ENCODE measurements around the gene ITFG1. TPM values are rescaled to one million over a fixed set of nuclear protein-coding genes. Genes with fewer than 3 reads are reported as not detected.

ITFG1 gene
- total and polyA plus RNA-seq, 2 of the 8 experiments (the other 6 are each of a cell fraction or from before 2014, with no cell fraction given): 13.8 to 22.2 TPM

DNA sequence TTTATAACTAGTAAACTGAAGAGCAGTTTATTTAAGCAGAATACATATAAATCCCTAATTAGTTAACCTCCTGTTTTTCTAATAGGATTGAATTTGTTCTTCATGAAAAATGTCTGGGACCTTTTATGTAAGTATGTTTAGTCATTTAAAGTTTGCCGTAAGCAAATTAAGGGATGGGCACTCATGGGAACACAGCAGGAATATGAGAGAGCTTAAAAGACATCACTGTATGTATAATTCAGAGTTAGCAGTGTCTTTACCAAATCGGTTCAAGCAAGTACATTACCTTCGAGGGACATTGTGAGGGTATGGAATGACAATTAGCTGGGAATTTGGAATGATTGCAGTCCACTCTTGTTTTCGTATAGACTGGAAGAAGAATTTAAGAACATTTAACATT lies 299.4 kb downstream of the ITFG1 start:
- Histone ChIP-seq H3K4me1 (replicated peaks in 1 of 4; ENCODE audit: control insufficient read depth in 3 of 4, insufficient read depth in 4 of 4, low read length in 3 of 4) (no peaks in the 10 kb centered on the region), H2BK5ac (ENCODE audit: low read depth, low read length) (no peak overlapping the region), H3K79me2 (ENCODE audit: control insufficient read depth in 1 of 2, insufficient read depth in 2 of 2, low read length in 2 of 2) (no peaks in the 10 kb centered on the region), H3K27ac (ENCODE audit: low read depth, low read length) (no peak overlapping the region), H2BK120ac (replicated peaks; ENCODE audit: low read depth, low read length) (no peak overlapping the region), H2AFZ (ENCODE audit: low read length) (no peak overlapping the region), H4K91ac (replicated peaks; ENCODE audit: insufficient read length, low read length) (no peak overlapping the region), H2BK15ac (ENCODE audit: low read length) (no peak overlapping the region), H4K20me1 (replicated peaks in 1 of 2; ENCODE audit: control insufficient read depth in 1 of 2, insufficient read depth in 2 of 2, low read length in 2 of 2) (no peaks in the 10 kb centered on the region), H4K5ac (ENCODE audit: insufficient read length, low read depth, low read length) (no peak overlapping the region), H3K79me1 (ENCODE audit: low read depth, low read length) (no peaks in the 10 kb centered on the region), H2BK20ac (ENCODE audit: low read length) (no peak overlapping the region), H3K36me3 (ENCODE audit: control insufficient read depth in 2 of 4, insufficient read depth in 4 of 4, low read length in 3 of 4) (no peaks in the 10 kb centered on the region), H2AK5ac (ENCODE audit: low read depth, low read length) (no peak overlapping the region), H3K4ac (replicated peaks; ENCODE audit: insufficient read length, low read depth, low read length) (no peak overlapping the region), H3K27me3 (replicated peaks in 1 of 4; ENCODE audit: control insufficient read depth in 3 of 4, extremely low read depth in 1 of 4, insufficient read depth in 3 of 4, low read length in 3 of 4) (no peaks in the 10 kb centered on the region), H2BK12ac (ENCODE audit: low read depth, low read length) (no peak overlapping the region), H3K14ac (ENCODE audit: insufficient read length) (no peak overlapping the region), H3K23ac (ENCODE audit: insufficient read length) (no peak overlapping the region), H3K9ac (replicated peaks in 1 of 4; ENCODE audit: extremely low read depth in 1 of 4, low read depth in 3 of 4, low read length in 3 of 4) (no peak overlapping the region), H3K9me3 (ENCODE audit: insufficient read depth in 2 of 2, low read depth in 1 of 2, low read length in 1 of 2) (no peaks in the 10 kb centered on the region), H4K8ac (ENCODE audit: extremely low read depth, insufficient read depth, low read length) (no peak overlapping the region), H3K23me2 (ENCODE audit: low read depth, low read length) (no peaks in the 10 kb centered on the region; the same call in 1 of the 2 replicates), H3K56ac (replicated peaks; ENCODE audit: insufficient read length, low read depth, low read length) (no peak overlapping the region), H3K4me2 (ENCODE audit: insufficient read depth in 1 of 2, low read depth in 2 of 2, low read length in 2 of 2) (no peak overlapping the region), H3K18ac (ENCODE audit: extremely low read depth, low read length) (no peak overlapping the region), H3K4me3 (ENCODE audit: extremely low read depth in 1 of 4, insufficient read depth in 2 of 4, low read depth in 3 of 4, low read length in 4 of 4) (no peak overlapping the region)
- POLR2A ChIA-PET (ENCODE audit: partially characterized antibody): no interaction called here
- TF ChIP-seq BACH1 (IDR thresholded peaks at IDR 0.05; ENCODE audit: low read length) (no peak), JUN (IDR thresholded peaks at IDR 0.05; ENCODE audit: low read depth, low read length) (no peak), TBP (IDR thresholded peaks at IDR 0.05; ENCODE audit: low read depth, low read length) (no peak), POLR2A (IDR thresholded peaks at IDR 0.05; ENCODE audit: control extremely low read depth in 1 of 2, low read depth in 2 of 2, low read length in 2 of 2) (no peak), EZH2 (IDR thresholded peaks at IDR 0.05; ENCODE audit: low read depth, low read length, severe bottlenecking) (no peak), SUZ12 (IDR thresholded peaks at IDR 0.05; ENCODE audit: low read length) (no peak), SIRT6 (IDR thresholded peaks at IDR 0.05; ENCODE audit: low read length) (no peak), POU5F1 (IDR thresholded peaks at IDR 0.05; ENCODE audit: low read depth, low read length) (no peak), SP1 (IDR thresholded peaks at IDR 0.05; ENCODE audit: low read depth, low read length) (no peak)
- TF ChIP-seq, protein P1, sequence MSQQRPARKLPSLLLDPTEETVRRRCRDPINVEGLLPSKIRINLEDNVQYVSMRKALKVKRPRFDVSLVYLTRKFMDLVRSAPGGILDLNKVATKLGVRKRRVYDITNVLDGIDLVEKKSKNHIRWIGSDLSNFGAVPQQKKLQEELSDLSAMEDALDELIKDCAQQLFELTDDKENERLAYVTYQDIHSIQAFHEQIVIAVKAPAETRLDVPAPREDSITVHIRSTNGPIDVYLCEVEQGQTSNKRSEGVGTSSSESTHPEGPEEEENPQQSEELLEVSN (IDR thresholded peaks at IDR 0.05): no peak
- TF ChIP-seq, protein P2, sequence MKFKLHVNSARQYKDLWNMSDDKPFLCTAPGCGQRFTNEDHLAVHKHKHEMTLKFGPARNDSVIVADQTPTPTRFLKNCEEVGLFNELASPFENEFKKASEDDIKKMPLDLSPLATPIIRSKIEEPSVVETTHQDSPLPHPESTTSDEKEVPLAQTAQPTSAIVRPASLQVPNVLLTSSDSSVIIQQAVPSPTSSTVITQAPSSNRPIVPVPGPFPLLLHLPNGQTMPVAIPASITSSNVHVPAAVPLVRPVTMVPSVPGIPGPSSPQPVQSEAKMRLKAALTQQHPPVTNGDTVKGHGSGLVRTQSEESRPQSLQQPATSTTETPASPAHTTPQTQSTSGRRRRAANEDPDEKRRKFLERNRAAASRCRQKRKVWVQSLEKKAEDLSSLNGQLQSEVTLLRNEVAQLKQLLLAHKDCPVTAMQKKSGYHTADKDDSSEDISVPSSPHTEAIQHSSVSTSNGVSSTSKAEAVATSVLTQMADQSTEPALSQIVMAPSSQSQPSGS (IDR thresholded peaks at IDR 0.05; ENCODE audit: low read length): no peak
- TF ChIP-seq, protein P3, sequence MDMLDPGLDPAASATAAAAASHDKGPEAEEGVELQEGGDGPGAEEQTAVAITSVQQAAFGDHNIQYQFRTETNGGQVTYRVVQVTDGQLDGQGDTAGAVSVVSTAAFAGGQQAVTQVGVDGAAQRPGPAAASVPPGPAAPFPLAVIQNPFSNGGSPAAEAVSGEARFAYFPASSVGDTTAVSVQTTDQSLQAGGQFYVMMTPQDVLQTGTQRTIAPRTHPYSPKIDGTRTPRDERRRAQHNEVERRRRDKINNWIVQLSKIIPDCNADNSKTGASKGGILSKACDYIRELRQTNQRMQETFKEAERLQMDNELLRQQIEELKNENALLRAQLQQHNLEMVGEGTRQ (IDR thresholded peaks at IDR 0.05; ENCODE audit: low read length): no peak
- FAIRE-seq: no peak
- WGBS, 2 experiments (ENCODE audit: extremely low coverage in 1 of 2, insufficient coverage in 1 of 2, insufficient read length in 1 of 2, insufficient replicate concordance in 2 of 2, low coverage in 1 of 2, low lambda C conversion rate in 2 of 2, missing lambda C conversion rate in 1 of 2): 95% methylated on average over 4 of the region's 4 CpGs; no CpG with 5 or more reads in 1 of the 2 experiments
- CTCF ChIA-PET (ENCODE audit: partially characterized antibody): interaction anchor here (0.9 to 2.5 kb wide), 4 partner anchors 11 to 95 kb away, joined by 3 to 19 read pairs (median 6); partner anchors contain the start of gene NETO2
- DNase-seq (ENCODE audit: low read depth in 1 of 2, low spot score in 2 of 2): no peak

Data from H1 (cell line).